NOMO-1 treated with DMSO at 0.1 percent for 48 hours (cell line): ENCODE data around the gene DNAH3.
A peak's percentile ranks its signal among the peaks of the same experiment; 100 is the strongest.
"Not testable (repeated sequence)": the region's sequence is repeated elsewhere in the genome, so short reads cannot be mapped to it uniquely, and the experiment has no call there.

Experiments used
- DNase-seq: peaks from one replicate; lab custom pipeline; 2025; ENCODE audit not compliant: unreplicated experiment; lab: John Stamatoyannopoulos, UW

Gene DNAH3

GRCh38 chr16:21150375-21151001 lies at the start of gene DNAH3:
Gene DNAH3 (minus strand): TSS chr16:21150846. CDS start chr16:21150319, 527 bp downstream.
- DNase-seq, result no peak

- no peak for DNase-seq
Measured at GRCh38 chr16:21199607-21200218, 49.1 kb upstream of the DNAH3 start.

- no peak for DNase-seq
Measured at GRCh38 chr16:21197621-21198020, 47.0 kb upstream of the DNAH3 start.

GRCh38 chr16:21197112-21197511 lies 46.5 kb upstream of the DNAH3 start:
- DNase-seq, result peak; percentile 90

- DNase-seq, result not testable (repeated sequence)
Measured at GRCh38 chr16:21195330-21195729, 44.7 kb upstream of the DNAH3 start.

- DNase-seq, result no peak
Measured at GRCh38 chr16:21194771-21195301, 44.2 kb upstream of the DNAH3 start.

DNA sequence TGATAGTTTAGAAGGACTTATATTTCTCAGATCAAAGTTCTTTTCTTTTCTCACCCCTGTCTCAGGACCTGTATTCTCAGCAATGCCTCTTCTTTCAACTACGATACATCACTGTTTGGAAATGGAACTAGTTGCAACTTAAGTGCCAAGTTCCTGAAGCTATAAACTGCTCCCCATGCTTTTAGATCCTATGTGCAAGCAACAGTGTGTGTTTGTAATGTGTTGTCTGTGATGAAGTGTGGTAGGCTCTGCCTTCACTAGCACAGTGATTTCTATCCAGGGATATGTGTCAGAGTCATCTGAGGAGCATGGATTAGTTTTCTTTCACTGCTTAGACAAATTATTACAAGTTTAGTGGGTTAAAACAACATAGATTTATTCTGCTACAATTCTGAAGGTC lies 42.3 kb upstream of the DNAH3 start:
- DNase-seq, result no peak

GRCh38 chr16:21190599-21190998 lies 40.0 kb upstream of the DNAH3 start:
- no peak for DNase-seq

GRCh38 chr16:21190013-21190412 lies 39.4 kb upstream of the DNAH3 start:
- DNase-seq, result no peak

DNA sequence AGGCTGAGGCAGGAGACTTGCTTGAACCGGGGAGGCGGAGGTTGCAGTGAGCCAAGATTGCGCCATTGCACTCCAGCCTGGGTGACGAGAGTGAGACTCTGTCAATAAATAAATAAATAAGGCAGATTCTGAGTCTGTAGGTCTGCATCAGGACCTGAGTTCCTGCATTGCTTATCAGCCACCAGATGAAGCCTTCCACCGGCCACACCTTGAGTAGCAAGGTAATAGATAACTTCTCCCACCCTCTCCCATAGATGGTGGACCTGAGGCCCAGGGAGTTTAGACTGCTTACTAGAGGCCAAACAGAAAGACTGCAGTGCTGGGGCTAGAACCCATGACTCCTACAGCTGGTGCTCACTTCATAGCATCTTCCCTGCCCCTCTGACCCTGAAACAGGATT lies 38.7 kb upstream of the DNAH3 start:
- DNase-seq, result no peak

- DNase-seq, result no peak
Measured at GRCh38 chr16:21186326-21186691, 35.7 kb upstream of the DNAH3 start.

- DNase-seq, result no peak
Measured at GRCh38 chr16:21185659-21186325, 35.1 kb upstream of the DNAH3 start.

DNA sequence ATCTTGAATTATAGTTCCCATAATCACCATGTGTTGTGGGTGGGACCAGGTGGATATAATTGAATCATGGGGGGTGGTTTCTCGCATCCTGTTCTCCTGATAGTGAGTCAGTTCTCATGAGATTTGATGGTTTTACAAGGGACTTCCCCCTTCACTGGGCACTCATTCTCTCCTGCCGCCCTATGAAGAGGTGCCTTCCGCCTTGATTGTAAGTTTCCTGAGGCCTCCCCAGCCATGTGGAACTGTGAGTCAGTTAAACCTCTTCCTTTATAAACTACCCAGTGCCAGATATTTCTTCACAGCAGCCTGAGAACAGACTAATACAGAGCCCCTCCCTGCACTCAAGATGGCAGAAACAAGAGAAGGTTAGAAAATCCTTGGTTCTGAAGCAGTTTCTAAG lies 34.2 kb upstream of the DNAH3 start:
- no peak for DNase-seq

- no peak for DNase-seq
Measured at GRCh38 chr16:21183995-21184394, 33.3 kb upstream of the DNAH3 start.

- no peak for DNase-seq
Measured at GRCh38 chr16:21179983-21180365, 29.3 kb upstream of the DNAH3 start.

GRCh38 chr16:21179126-21179982 lies 28.7 kb upstream of the DNAH3 start:
- no peak for DNase-seq

DNA sequence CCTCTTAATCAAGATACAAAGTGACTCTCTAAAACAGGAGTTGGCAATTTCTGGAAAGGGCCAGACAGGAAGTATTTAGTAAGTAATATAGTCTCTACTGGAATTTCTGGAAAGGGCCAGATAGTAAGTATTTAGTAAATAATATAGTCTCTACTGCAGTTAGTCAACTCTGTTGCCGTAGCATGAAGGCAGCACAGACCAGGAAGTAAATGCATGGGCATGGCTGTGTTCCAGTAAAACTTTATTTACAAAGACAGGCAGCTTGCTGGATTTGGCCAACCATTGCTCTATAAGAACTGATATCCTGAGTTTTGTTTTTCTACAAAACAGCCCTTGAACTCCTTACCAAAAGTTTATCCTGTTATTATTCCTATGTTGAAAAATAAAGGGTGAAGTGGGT lies 24.8 kb upstream of the DNAH3 start:
- no peak for DNase-seq

DNA sequence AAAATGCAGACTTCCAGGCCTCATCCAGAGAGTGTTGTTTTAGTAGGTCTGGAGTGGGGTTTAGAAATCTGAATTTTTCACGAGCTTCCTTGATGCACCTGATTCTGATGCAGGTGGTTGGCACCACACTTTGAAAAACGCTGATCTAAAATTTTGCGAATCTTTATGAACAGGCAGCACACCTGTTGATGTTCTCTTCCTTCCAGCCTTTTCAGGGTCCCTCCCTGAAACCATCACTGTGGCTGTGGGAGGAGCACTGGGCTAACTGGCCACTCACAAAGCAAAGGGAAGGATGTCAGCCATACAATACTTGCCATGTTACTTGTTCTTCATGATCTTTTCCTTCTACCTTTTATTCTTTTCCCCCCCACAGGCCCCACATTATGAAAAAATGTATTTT lies 22.0 kb upstream of the DNAH3 start:
- DNase-seq, result no peak

DNA sequence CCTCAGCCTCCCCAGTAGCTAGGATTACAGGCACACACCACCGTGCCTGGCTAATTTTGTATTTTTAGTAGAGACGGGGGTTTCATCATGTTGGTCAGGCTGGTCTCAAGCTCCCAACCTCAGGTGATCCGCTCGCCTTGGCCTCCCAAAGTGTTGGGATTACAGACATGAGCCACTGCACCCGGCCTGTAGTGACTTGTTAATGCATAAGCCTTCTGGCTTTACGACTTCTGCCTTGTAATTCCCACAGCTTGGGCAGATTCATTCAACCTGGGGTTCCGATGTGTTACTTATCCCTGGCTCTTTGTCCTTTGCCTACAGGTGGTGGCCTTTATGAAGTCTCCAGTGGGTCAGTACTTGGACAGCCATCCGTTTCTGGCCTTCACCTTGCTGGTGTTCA lies 19.5 kb upstream of the DNAH3 start:
- DNase-seq, result not testable (repeated sequence)

DNA sequence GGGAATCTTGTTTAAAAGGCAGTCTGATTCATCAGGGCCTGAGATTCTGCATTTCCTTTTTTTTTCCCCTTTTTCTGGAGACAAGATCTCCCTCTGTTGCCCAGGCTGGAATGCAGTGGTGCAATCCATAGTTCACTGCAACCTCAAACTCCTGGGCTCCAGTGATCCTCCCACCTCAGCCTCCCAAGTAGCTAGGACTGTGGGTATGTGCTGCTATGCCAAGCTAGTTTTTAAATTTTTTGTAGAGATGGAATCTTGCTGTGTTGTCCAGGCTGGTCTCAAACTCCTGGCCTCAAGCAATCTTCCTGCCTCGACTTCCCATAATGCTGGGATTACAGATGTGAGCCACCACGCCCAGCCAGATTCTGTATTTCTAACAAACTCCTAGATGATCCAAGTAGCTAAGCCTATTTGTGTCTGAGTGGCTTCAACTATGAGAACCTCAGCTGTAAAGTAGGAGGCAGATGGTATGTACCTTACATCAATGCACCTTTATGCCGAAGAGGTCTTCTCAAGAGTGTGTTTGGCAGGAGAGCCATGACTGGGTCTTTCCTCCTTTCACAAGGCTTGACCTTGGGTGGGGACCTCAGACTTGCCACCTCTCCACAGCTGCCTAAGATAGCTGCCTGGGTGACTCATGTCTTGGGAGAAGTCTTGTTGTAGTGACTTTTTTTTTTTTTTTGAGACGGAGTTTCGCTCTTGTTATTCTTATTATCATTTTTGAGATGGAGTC lies 18.8 kb upstream of the DNAH3 start:
- no peak for DNase-seq
